Colonic mucosa (tissue), 4 donors: ENCODE data around the gene HOATZ. TPM values are rescaled to one million over a fixed set of nuclear protein-coding genes. Genes with fewer than 3 reads are reported as not detected.

Experiments used
- DNase-seq: peaks from one replicate; pipeline ENCODE4 v3.0.0-alpha.2; 2020
- H3K27ac ChIP-seq: fragments of 200-600 bp; one replicate; pipeline ENCODE4 v1.8.0; 2021
- H3K27me3 ChIP-seq: fragments of 200-600 bp; one replicate; pipeline ENCODE4 v1.8.0; 2021
- H3K36me3 ChIP-seq: fragments of 200-600 bp; one replicate; pipeline ENCODE4 v1.8.0; 2021
- H3K4me1 ChIP-seq: fragments of 200-600 bp; one replicate; pipeline ENCODE4 v1.8.0; 2021; ENCODE audit warnings: mild to moderate bottlenecking
- H3K4me3 ChIP-seq: fragments of 200-600 bp; one replicate; pipeline ENCODE4 v1.8.0; 2021
- H3K9ac ChIP-seq, 2 donors: one replicate each; pipeline ENCODE4 v1.7.0; 2013; ENCODE audit warnings: control low read depth in 2 of 2, low read depth in 2 of 2, low read length in 2 of 2
- H3K9me3 ChIP-seq: fragments of 200-600 bp; one replicate; pipeline ENCODE4 v1.8.0; 2021
- intact Hi-C: fragments of 100-400 bp; cut with DNase I; formaldehyde crosslinking; loops from one replicate; pipeline ENCODE4 v1.14.1; 2022
- total RNA-seq, 2 donors: library from RNA; stranded (reverse); fragmentation: NEBNext Ultra II Directional in 1 of 2; extraction: Animal tissue kit (Norgen Biotek cat#: 25700) in 1 of 2; gene quantifications; one replicate each; pipeline ENCODE4 v1.2.1, GENCODE V29; 2021
- TF ChIP-seq, protein P1 (sequence below): fragments of 200-600 bp; IDR thresholded peaks from one replicate; pipeline ENCODE4 v1.8.0; 2022; ENCODE audit warnings: antibody characterized with exemption, mild to moderate bottlenecking
- donor health status: healthy.
- donor health status: DM: no; HTN: no; CAD: no.
- donor health status: DM: no; HTN: no; CAD: no.

Gene HOATZ
- total RNA-seq, 2 donors from 2014 or later: not detected

DNA sequence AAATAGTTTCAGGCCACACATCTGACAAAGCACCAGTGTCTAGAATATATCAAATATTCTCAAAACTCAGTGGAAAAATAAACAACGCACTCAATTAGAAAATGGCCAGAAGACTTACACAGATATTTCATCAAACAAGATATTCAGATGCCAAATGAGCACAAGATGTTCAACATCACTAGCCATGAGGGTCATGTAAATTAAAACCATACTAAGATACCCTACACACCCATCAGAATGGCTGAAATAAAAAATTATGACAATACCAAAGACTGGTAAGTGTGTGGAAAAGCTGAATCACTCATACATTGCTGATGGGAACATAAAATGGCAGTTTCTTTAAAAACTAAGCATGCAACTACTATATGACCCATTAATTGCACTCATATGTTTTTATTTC, 24.1 kb upstream of the HOATZ start:
- H3K9me3 ChIP-seq: no peaks in the 10 kb centered on the region
- no peaks in the 10 kb centered on the region for H3K36me3 ChIP-seq
- TF ChIP-seq, protein P1, sequence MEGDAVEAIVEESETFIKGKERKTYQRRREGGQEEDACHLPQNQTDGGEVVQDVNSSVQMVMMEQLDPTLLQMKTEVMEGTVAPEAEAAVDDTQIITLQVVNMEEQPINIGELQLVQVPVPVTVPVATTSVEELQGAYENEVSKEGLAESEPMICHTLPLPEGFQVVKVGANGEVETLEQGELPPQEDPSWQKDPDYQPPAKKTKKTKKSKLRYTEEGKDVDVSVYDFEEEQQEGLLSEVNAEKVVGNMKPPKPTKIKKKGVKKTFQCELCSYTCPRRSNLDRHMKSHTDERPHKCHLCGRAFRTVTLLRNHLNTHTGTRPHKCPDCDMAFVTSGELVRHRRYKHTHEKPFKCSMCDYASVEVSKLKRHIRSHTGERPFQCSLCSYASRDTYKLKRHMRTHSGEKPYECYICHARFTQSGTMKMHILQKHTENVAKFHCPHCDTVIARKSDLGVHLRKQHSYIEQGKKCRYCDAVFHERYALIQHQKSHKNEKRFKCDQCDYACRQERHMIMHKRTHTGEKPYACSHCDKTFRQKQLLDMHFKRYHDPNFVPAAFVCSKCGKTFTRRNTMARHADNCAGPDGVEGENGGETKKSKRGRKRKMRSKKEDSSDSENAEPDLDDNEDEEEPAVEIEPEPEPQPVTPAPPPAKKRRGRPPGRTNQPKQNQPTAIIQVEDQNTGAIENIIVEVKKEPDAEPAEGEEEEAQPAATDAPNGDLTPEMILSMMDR: no peak
- H3K27ac ChIP-seq: no peak overlapping the region
- no peaks in the 10 kb centered on the region for H3K4me1 ChIP-seq
- no peak overlapping the region for H3K4me3 ChIP-seq
- H3K9ac ChIP-seq: no peak overlapping the region
- H3K27me3 ChIP-seq: no peaks in the 10 kb centered on the region
- intact Hi-C loops: no loop called here
- no peak for DNase-seq

DNA sequence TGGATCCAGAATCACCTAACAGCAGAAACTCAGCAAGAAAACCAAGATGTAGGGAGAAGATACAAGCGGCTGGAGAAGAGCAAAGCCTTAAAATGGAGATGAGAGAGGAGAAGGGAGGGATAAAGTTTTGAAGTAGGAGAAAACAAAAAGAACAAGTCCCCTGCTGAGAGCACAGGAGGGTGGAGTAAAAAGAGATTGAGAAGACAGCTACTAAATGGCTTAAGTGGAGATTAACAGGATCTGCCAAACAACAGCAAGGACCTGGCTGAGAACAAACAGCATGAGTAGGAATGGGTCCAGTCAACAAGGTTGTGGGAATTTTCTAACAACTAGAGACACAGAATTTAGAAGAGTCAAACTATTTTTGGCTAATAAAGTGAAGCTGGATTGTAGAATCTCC, 20.5 kb upstream of the HOATZ start:
- H3K4me1 ChIP-seq: no peaks in the 10 kb centered on the region
- H3K4me3 ChIP-seq: no peak overlapping the region
- no peak for DNase-seq
- no peaks in the 10 kb centered on the region for H3K9me3 ChIP-seq
- no peak overlapping the region for H3K9ac ChIP-seq
- intact Hi-C loops: no loop called here
- H3K27ac ChIP-seq: no peak overlapping the region
- no peaks in the 10 kb centered on the region for H3K27me3 ChIP-seq
- TF ChIP-seq, protein P1: no peak
- H3K36me3 ChIP-seq: no peaks in the 10 kb centered on the region

GRCh38 chr11:111499483-111499882, 15.1 kb upstream of the HOATZ start:
- intact Hi-C loops: no loop called here
- DNase-seq: no peak
- TF ChIP-seq, protein P1: no peak

GRCh38 chr11:111500481-111500880, 14.1 kb upstream of the HOATZ start:
- intact Hi-C loops: no loop called here
- Histone ChIP-seq H3K4me1 (no peaks in the 10 kb centered on the region), H3K9me3 (no peaks in the 10 kb centered on the region), H3K36me3 (no peaks in the 10 kb centered on the region), H3K4me3 (no peak overlapping the region), H3K9ac (no peak overlapping the region), H3K27ac (no peak overlapping the region), H3K27me3 (no peaks in the 10 kb centered on the region)
- no peak for DNase-seq
- TF ChIP-seq, protein P1: no peak

More at GRCh38 chr11:111499483-111499882, 15.1 kb upstream of the HOATZ start:
- no peak overlapping the region for H3K9ac ChIP-seq
- no peaks in the 10 kb centered on the region for H3K27me3 ChIP-seq
- H3K4me1 ChIP-seq: no peaks in the 10 kb centered on the region
- H3K27ac ChIP-seq: no peak overlapping the region
- H3K36me3 ChIP-seq: no peaks in the 10 kb centered on the region
- H3K9me3 ChIP-seq: no peaks in the 10 kb centered on the region
- no peak overlapping the region for H3K4me3 ChIP-seq

DNA sequence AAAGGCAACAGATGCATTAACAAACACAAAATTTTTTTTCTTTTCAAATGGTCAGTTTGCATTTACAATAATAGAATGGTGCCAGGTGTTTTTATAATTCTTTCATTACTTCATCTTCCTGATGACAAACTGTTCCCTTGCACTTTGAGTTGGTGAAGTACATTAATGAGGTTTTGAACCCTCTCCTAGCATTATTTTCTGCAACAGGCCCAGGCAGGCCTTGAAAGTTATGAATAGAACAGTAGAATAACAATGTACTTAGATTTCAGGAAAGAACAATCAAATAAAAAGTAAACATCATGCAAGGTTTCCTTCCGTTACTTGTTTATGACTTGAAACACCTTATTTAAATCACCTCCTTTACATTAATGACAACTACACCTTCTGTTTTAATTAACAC, 12.0 kb upstream of the HOATZ start:
- Histone ChIP-seq H3K4me3 (no peak overlapping the region), H3K27me3 (no peaks in the 10 kb centered on the region), H3K36me3 (no peaks in the 10 kb centered on the region), H3K9me3 (no peaks in the 10 kb centered on the region), H3K9ac (no peak overlapping the region), H3K4me1 (no peaks in the 10 kb centered on the region), H3K27ac (no peak overlapping the region)
- DNase-seq: no peak
- intact Hi-C loops: no loop called here
- TF ChIP-seq, protein P1: no peak

DNA sequence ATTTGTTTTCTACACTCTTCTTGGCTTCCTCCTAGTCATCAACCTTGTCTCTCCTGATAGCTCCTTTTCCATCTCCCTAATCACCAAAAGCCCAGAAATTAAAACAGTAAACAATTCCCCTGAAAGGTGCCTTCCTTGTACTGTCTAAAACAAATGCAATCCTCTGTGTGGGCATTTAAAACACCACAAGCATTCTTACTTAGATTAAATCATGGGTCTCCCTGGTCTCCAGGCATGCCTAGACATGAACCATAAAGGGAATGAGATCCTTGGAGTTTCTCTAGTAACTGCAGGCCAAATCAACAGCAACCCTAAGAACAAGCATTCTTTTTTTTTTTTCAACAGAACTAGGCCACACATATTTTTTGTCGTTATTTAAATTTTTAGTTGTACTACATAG, 4.3 kb upstream of the HOATZ start:
- Histone ChIP-seq H3K27me3 (peaks cover 32% of the 10 kb centered on the region), H3K4me3 (no peak overlapping the region), H3K9ac (no peak overlapping the region), H3K36me3 (no peaks in the 10 kb centered on the region), H3K9me3 (no peaks in the 10 kb centered on the region), H3K4me1 (no peaks in the 10 kb centered on the region), H3K27ac (no peak overlapping the region)
- intact Hi-C loops: no loop called here
- DNase-seq: no peak
- TF ChIP-seq, protein P1: no peak
